HepG2 (cell line): ENCODE measurements around the gene ITGB1. TPM values are rescaled to one million over a fixed set of nuclear protein-coding genes. Genes with fewer than 3 reads are reported as not detected.

Source experiments
- CBFB ChIP-seq: sonication (generic); formaldehyde crosslinking; IDR thresholded peaks from 2 replicates; pipeline ENCODE4 v1.4.0; 2020; ENCODE audit warnings: missing genetic modification reagents
- DRAP1 ChIP-seq: IDR thresholded peaks from 2 replicates; pipeline ENCODE4 v1.6.1; 2016; ENCODE audit warnings: missing genetic modification reagents, missing compliant biosample characterization
- ETS1 ChIP-seq: sonication (generic); formaldehyde crosslinking; IDR thresholded peaks from 2 replicates; pipeline ENCODE4 v1.4.0; 2020; ENCODE audit warnings: missing genetic modification reagents
- FOXJ3 ChIP-seq: sonication (generic); formaldehyde crosslinking; IDR thresholded peaks from 2 replicates; pipeline ENCODE4 v1.4.0; 2020; ENCODE audit warnings: missing genetic modification reagents, mild to moderate bottlenecking, borderline replicate concordance
- NFATC3 ChIP-seq: sonication (generic); formaldehyde crosslinking; IDR thresholded peaks from 2 replicates; pipeline ENCODE4 v1.5.1; 2020; ENCODE audit warnings: mild to moderate bottlenecking, missing genetic modification reagents
- NFIB ChIP-seq: sonication (generic); formaldehyde crosslinking; IDR thresholded peaks from 2 replicates; pipeline ENCODE4 v1.9.0; 2021; ENCODE audit warnings: missing genetic modification reagents, mild to moderate bottlenecking, borderline replicate concordance
- PHB2 ChIP-seq: fragments of 450-650 bp; IDR thresholded peaks from 2 replicates; pipeline ENCODE4 v1.6.1; 2018; ENCODE audit not compliant: partially characterized antibody
- SKI ChIP-seq: fragments of 450-650 bp; IDR thresholded peaks from one replicate; pipeline ENCODE4 v1.6.1; 2018; ENCODE audit warnings: mild to moderate bottlenecking; ENCODE audit not compliant: partially characterized antibody
- SMARCE1 ChIP-seq: fragments of 450-650 bp; IDR thresholded peaks from 2 replicates; pipeline ENCODE4 v1.6.1; 2017; ENCODE audit warnings: borderline replicate concordance
- TEAD3 ChIP-seq: optimal IDR thresholded peaks from 2 replicates; pipeline ENCODE3; 2016; ENCODE audit warnings: borderline replicate concordance
- TMF1 ChIP-seq: sonication (generic); formaldehyde crosslinking; IDR thresholded peaks from 2 replicates; pipeline ENCODE4 v1.8.1; 2022; ENCODE audit warnings: low read depth, missing genetic modification reagents
- ZBTB20 ChIP-seq: sonication (generic); formaldehyde crosslinking; IDR thresholded peaks from 2 replicates; pipeline ENCODE4 v1.8.1; 2023; ENCODE audit warnings: missing genetic modification reagents, low read depth, mild to moderate bottlenecking, borderline replicate concordance
- ZNF142 ChIP-seq: sonication (generic); formaldehyde crosslinking; IDR thresholded peaks from 2 replicates; pipeline ENCODE4 v1.4.0; 2020; ENCODE audit warnings: missing genetic modification reagents
- ZNF280D ChIP-seq: sonication (generic); formaldehyde crosslinking; IDR thresholded peaks from 2 replicates; pipeline ENCODE4 v1.5.1; 2020; ENCODE audit warnings: mild to moderate bottlenecking, missing genetic modification reagents
- ZNF552 ChIP-seq: sonication (generic); formaldehyde crosslinking; IDR thresholded peaks from 2 replicates; pipeline ENCODE4 v1.9.0; 2022; ENCODE audit warnings: missing genetic modification reagents, mild to moderate bottlenecking, borderline replicate concordance
- ZNF614 ChIP-seq: IDR thresholded peaks from 2 replicates; pipeline ENCODE4 v1.6.1; 2018; ENCODE audit warnings: missing biosample characterization, missing genetic modification reagents, inconsistent platforms, borderline replicate concordance
- ZNF629 ChIP-seq: sonication (generic); formaldehyde crosslinking; conservative IDR thresholded peaks from 2 replicates; pipeline ENCODE4 v1.5.0; 2020; ENCODE audit warnings: missing genetic modification reagents
- ZNF644 ChIP-seq: IDR thresholded peaks from 2 replicates; pipeline ENCODE4 v1.6.1; 2016; ENCODE audit warnings: low read depth
- polyA plus RNA-seq, 8 experiments: library from polyadenylated mRNA; depleted of rRNA in 3 of 8; stranded (reverse) in 7 of 8; unstranded in 1 of 8; fragments of >200 nt; fragmentation: Illumina TruSeq in 4 of 8; extraction: Trizol in 4 of 8; gene quantifications; 2 replicates each; pipeline versions ENCODE4 v1.2.1 to v1.2.3, GENCODE V29; 2011 to 2016; ENCODE audit warnings: low read depth in 4 of 8, missing spikeins in 1 of 8, mixed read lengths in 1 of 8; ENCODE audit not compliant: insufficient read depth in 1 of 8
- total RNA-seq, 5 experiments: library from RNA; depleted of rRNA; stranded (reverse); fragments of >200 nt; fragmentation: Illumina TruSeq; extraction: Trizol; gene quantifications; 2 replicates each; pipeline ENCODE4 v1.2.3, GENCODE V29; 2016; ENCODE audit warnings: low read depth in 1 of 5

Gene ITGB1
- total and polyA plus RNA-seq, 2 of the 13 experiments (the other 11 are each of a cell fraction or from before 2014, with no cell fraction given) = 190 to 204 TPM

- no peak for TF ChIP-seq NFIB (CRISPR knock-in tag)
- TF ChIP-seq SMARCE1 = no peak
- peak; percentile 75 for TF ChIP-seq DRAP1 (CRISPR knock-in tag)
- 0 out of 2 replicates have a peak, but pooled peaks have one; percentile 11 for TF ChIP-seq ZNF644 (CRISPR knock-in tag)
- no peak for TF ChIP-seq NFATC3 (CRISPR knock-in tag)
- TF ChIP-seq ETS1 (CRISPR knock-in tag) = 0 out of 2 replicates have a peak, but pooled peaks have one; percentile 52
- peak; percentile 56; the same call in 1 of the 2 replicates for TF ChIP-seq ZBTB20
- TF ChIP-seq ZNF614 = peak; percentile 76; the same call in 1 of the 2 replicates
- peak; percentile 70; the same call in 1 of the 2 replicates for TF ChIP-seq FOXJ3
- TF ChIP-seq PHB2 = no peak
- TF ChIP-seq TEAD3 (CRISPR knock-in tag) = peak; percentile 71
- TF ChIP-seq TMF1 (CRISPR knock-in tag) = no peak; the same call in 1 of the 2 replicates
- no peak for TF ChIP-seq ZNF552 (CRISPR knock-in tag)
- TF ChIP-seq ZNF629 (CRISPR knock-in tag) = no peak; the same call in 1 of the 2 replicates
- TF ChIP-seq ZNF280D (CRISPR knock-in tag) = peak; percentile 88
- TF ChIP-seq SKI = peak; percentile 50
- peak; percentile 36; the same call in 1 of the 2 replicates for TF ChIP-seq ZNF142
- TF ChIP-seq CBFB (CRISPR knock-in tag) = 0 out of 2 replicates have a peak, but pooled peaks have one; percentile 57
These were observed 22.8 kb upstream of the ITGB1 start (continued) for GRCh38 chr10:32980558-32981468.
